ENCODE measurements around the gene ADGRG3. TPM values are rescaled to one million over a fixed set of nuclear protein-coding genes. Genes with fewer than 3 reads are reported as not detected.

The ADGRG3 gene
- total and polyA plus RNA-seq, 2 of the 13 experiments (the other 11 are each of a cell fraction or from before 2014, with no cell fraction given) = 2.7 to 11.8 TPM

GRCh38 chr16:57709663-57710062 is 41.6 kb downstream of the ADGRG3 start (continued):
- TF ChIP-seq ATF2 (CRISPR knock-in tag; IDR thresholded peaks at IDR 0.05) (peak; percentile 86), THRA (CRISPR knock-in tag; IDR thresholded peaks at IDR 0.05; ENCODE audit: borderline replicate concordance) (peak; percentile 62; the same call in 1 of the 2 replicates), ATF4 (CRISPR knock-in tag; IDR thresholded peaks at IDR 0.05) (peak in 1 of 2 experiments; percentile 95; a peak in 2 of 4 replicates), SAP130 (CRISPR knock-in tag; IDR thresholded peaks at IDR 0.05; ENCODE audit: low read depth) (peak; percentile 51), HNF1B (CRISPR knock-in tag; IDR thresholded peaks at IDR 0.05) (0 out of 2 replicates have a peak, but pooled peaks have one; percentile 33), PAXIP1 (CRISPR knock-in tag; conservative IDR thresholded peaks at IDR 0.05) (peak; percentile 81), ATF1 (CRISPR knock-in tag; IDR thresholded peaks at IDR 0.05) (0 out of 2 replicates have a peak, but pooled peaks have one; percentile 27), GATAD1 (CRISPR knock-in tag; IDR thresholded peaks at IDR 0.05) (0 out of 2 replicates have a peak, but pooled peaks have one; percentile 31), PRMT3 (CRISPR knock-in tag; IDR thresholded peaks at IDR 0.05; ENCODE audit: borderline replicate concordance, low read depth) (no peak), SPEN (CRISPR knock-in tag; IDR thresholded peaks at IDR 0.05; ENCODE audit: low read depth) (no peak), ZFP37 (CRISPR knock-in tag; IDR thresholded peaks at IDR 0.05; ENCODE audit: borderline replicate concordance) (no peak), NR3C1 (CRISPR knock-in tag; IDR thresholded peaks at IDR 0.05) (no peak), THYN1 (CRISPR knock-in tag; IDR thresholded peaks at IDR 0.05; ENCODE audit: borderline replicate concordance, low read depth) (no peak), KLF16 (CRISPR knock-in tag; IDR thresholded peaks at IDR 0.05) (peak in 1 of 2 experiments; percentile 49; a peak in 1 of 4 replicates), PRDM15 (CRISPR knock-in tag; IDR thresholded peaks at IDR 0.05) (no peak), MIER2 (CRISPR knock-in tag; IDR thresholded peaks at IDR 0.05) (no peak)

Measured in HepG2 (cell line).